ENCODE data around the gene LMF1.
"Not testable (repeated sequence)": the region's sequence is repeated elsewhere in the genome, so short reads cannot be mapped to it uniquely, and the experiment has no call there.

Gene LMF1

DNA sequence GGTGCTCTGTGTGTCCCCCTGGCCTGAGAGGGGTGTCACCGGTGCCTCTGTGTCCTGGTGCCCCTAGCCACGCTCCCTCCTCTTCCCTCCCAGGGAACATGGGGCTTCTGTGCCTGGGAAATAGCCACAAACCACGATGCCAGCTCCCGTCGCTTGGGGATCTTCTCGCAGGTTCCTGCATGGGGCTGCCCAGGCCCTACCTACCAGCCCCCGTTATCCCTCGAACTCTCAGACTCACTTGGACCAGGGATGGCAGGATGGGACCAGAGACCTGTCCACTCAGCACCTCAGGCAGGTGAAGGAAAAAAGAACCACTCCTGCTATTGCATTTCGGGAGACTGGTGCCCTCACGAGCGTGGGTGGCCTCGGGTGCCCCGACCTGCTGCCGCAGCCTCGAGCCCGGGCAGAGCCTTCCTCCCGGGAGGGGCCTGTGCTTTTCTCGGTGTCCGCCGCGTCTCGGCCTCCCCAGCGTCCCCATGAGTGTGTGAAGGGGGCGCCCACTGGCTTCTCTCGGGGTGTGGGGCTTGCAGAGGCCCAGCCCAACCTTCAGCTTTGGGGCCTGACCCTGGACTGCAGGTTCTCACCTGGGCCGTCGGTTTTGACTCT lies 129.2 kb downstream of the LMF1 start:
- TF ChIP-seq, protein P1, sequence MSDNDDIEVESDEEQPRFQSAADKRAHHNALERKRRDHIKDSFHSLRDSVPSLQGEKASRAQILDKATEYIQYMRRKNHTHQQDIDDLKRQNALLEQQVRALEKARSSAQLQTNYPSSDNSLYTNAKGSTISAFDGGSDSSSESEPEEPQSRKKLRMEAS (IDR thresholded peaks at IDR 0.05; ENCODE audit: low read depth, low read length): no peak
- TF ChIP-seq POLR2A (IDR thresholded peaks at IDR 0.05; ENCODE audit: extremely low read depth, insufficient read length): no peak
- TF ChIP-seq MYC (IDR thresholded peaks at IDR 0.05; ENCODE audit: low read depth, low read length): no peak
- TF ChIP-seq, protein P2, sequence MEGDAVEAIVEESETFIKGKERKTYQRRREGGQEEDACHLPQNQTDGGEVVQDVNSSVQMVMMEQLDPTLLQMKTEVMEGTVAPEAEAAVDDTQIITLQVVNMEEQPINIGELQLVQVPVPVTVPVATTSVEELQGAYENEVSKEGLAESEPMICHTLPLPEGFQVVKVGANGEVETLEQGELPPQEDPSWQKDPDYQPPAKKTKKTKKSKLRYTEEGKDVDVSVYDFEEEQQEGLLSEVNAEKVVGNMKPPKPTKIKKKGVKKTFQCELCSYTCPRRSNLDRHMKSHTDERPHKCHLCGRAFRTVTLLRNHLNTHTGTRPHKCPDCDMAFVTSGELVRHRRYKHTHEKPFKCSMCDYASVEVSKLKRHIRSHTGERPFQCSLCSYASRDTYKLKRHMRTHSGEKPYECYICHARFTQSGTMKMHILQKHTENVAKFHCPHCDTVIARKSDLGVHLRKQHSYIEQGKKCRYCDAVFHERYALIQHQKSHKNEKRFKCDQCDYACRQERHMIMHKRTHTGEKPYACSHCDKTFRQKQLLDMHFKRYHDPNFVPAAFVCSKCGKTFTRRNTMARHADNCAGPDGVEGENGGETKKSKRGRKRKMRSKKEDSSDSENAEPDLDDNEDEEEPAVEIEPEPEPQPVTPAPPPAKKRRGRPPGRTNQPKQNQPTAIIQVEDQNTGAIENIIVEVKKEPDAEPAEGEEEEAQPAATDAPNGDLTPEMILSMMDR (IDR thresholded peaks at IDR 0.05; ENCODE audit: low read depth, low read length): no peak
- no peak overlapping the region for H3K4me3 ChIP-seq (ENCODE audit: low read depth, low read length)
- DNase-seq (ENCODE audit: low read depth): no peak

DNA sequence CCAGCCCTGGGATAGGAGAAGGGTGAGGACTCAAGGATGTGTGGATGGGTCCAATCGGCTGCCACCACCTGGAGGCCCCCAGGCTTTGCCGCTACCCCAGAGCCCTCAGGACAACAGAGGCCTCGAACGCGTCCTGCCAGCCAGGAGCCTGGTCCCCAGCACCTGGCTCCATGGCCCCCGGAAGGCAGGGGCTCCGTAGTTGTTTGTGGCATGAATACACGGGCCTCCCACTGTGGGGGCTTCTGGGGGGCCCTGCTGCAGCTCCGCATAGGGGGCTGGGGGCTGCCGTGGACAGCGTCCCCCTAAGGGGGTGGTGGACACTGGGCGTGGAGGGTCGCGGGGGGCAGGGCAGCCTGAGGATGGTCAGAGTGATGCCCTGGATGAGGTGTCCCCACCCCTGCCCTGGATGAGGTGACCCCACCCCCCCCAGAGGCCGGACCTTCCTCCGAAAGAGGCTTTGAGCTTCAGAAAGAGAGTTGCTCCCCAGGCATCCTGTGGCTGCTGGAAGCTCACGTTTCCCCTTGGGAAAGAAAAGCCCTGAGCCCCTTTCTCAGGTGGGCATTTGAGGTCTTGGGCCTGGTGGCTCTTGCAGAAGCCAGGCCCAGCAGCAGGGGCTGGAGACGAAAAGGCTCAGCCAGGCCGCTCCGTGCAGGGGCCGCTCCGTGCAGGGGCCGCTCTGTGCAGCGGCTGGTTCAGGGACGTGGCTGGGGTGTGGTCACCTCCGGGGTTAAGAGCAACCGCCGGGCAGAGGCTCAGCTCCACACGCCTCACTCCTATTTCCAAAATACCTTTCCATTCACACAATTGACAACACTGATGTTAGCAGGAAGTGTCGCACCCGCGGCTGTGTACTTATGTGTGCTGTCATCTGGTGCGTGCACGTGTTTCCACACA lies 130.0 kb downstream of the LMF1 start:
- TF ChIP-seq POLR2A (IDR thresholded peaks at IDR 0.05; ENCODE audit: extremely low read depth, insufficient read length): no peak
- TF ChIP-seq, protein P2 (IDR thresholded peaks at IDR 0.05; ENCODE audit: low read depth, low read length): no peak
- no peak for TF ChIP-seq MYC (IDR thresholded peaks at IDR 0.05; ENCODE audit: low read depth, low read length)
- TF ChIP-seq, protein P1 (IDR thresholded peaks at IDR 0.05; ENCODE audit: low read depth, low read length): no peak
- no peak for DNase-seq (ENCODE audit: low read depth)
- H3K4me3 ChIP-seq (ENCODE audit: low read depth, low read length): no peak overlapping the region

DNA sequence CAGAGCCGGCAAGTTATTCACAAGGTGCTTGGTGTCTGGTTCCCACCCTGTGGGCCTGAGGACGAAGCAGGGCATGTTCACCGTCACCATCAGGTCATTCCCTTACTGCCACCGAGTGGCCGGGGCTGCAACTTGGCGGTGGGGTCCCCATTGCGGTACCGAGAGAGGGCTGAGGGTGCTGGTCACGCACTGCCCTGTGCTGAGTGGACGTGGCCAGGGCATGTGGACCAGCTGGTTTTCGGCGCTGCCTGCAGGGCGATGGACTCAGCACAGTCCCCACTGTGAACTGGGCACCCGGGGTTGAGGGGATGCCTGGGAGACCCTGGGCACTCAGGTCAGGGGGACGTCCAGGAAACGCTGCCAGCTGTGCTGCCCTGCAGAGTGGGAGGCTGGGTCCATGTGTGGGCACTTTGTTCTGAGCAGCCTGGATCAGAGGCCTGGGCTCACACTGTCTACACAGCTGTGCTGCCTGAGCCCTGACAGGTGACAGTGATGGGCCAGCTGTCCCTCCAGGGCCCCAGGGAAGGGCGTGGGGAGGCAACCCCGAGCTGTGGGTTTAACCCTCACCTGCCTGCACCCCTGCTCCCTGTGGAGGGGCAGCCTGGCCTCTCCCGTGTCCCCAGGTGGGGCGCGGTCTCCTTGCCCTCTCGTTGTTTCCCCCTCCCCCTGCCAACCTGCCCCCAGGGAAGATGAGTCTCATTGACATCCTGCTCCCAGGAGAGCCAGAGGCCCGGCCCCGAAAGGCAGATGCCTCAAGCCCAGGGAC lies 131.0 kb downstream of the LMF1 start:
- TF ChIP-seq, protein P2 (IDR thresholded peaks at IDR 0.05; ENCODE audit: low read depth, low read length): no peak
- TF ChIP-seq POLR2A (IDR thresholded peaks at IDR 0.05; ENCODE audit: extremely low read depth, insufficient read length) (no peak), MYC (IDR thresholded peaks at IDR 0.05; ENCODE audit: low read depth, low read length) (no peak)
- TF ChIP-seq, protein P1 (IDR thresholded peaks at IDR 0.05; ENCODE audit: low read depth, low read length): no peak
- no peak overlapping the region for H3K4me3 ChIP-seq (ENCODE audit: low read depth, low read length)
- DNase-seq (ENCODE audit: low read depth): no peak

DNA sequence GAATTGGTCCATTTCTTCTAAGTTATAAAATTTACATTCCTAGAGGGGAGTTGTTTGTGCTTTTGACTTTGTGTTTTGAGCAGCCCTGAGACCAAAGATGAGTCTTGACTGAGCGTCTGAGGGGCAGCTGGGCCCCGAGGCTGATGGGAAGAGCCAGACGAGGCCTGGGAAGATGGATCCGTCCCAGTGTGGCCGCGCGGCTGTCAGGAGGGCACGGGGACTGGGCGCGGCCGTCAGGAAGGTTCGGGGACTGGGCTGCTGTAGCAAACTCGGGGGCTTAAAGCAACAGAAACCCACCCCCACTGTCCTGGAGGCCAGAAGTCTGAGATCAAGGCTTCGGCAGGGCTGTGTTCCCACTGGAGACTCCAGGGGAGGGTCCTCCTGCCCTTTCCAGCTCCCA lies 132.0 kb downstream of the LMF1 start:
- no peak for DNase-seq (ENCODE audit: low read depth)
- TF ChIP-seq MYC (IDR thresholded peaks at IDR 0.05; ENCODE audit: low read depth, low read length): no peak
- no peak for TF ChIP-seq POLR2A (IDR thresholded peaks at IDR 0.05; ENCODE audit: extremely low read depth, insufficient read length)
- TF ChIP-seq, protein P1 (IDR thresholded peaks at IDR 0.05; ENCODE audit: low read depth, low read length): no peak
- H3K4me3 ChIP-seq (ENCODE audit: low read depth, low read length): no peak overlapping the region

DNA sequence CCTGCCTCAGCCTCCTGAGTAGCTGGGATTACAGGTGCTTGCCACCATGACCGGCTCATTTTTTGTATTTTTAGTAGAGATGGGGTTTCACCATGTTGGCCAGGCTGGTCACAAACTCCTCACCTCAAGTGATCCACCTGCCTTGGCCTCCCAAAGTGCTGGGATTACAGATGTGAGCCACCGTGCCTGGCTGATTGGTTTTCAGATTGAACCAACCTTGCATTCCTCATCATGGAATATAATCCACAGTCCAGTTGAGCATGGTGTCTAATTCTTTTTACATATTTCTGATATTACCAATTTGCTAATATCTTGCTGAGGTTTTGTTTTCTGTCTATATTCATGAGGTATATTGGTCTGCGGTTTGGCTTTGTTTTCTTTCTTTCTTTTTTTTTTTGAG lies 134.0 kb downstream of the LMF1 start:
- DNase-seq (ENCODE audit: low read depth); H3K4me3 ChIP-seq (ENCODE audit: low read depth, low read length): not testable (repeated sequence)

DNA sequence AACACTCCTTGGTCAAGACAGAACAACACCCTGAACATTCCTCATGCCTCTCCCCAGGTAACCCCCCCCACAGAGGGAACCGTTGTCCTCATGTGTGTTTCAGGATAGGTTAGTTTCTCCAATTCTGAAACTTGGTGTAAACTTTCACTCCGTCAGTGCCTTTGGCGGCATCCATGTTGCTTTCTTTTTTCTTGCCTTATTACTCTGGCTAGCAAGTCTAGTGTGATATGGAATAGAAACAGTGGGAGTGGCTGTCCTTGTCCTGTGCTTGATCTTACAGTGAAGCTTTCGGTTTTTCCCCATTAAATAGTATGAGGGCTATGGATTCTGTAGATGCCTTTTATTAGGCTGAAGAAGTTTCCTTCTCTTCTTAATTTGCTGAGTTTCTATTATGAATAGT lies 134.6 kb downstream of the LMF1 start:
- TF ChIP-seq MYC (IDR thresholded peaks at IDR 0.05; ENCODE audit: low read depth, low read length): no peak
- TF ChIP-seq, protein P1 (IDR thresholded peaks at IDR 0.05; ENCODE audit: low read depth, low read length): no peak
- TF ChIP-seq, protein P2 (IDR thresholded peaks at IDR 0.05; ENCODE audit: low read depth, low read length): no peak
- TF ChIP-seq POLR2A (IDR thresholded peaks at IDR 0.05; ENCODE audit: extremely low read depth, insufficient read length): no peak
- no peak for DNase-seq (ENCODE audit: low read depth)
- H3K4me3 ChIP-seq (ENCODE audit: low read depth, low read length): no peak overlapping the region
